NCI-H1105 (cell line): ENCODE data around the gene PRRT3.

ENCODE experiments used
- DNase-seq: peaks from one replicate; lab custom pipeline; 2025; lab: John Stamatoyannopoulos, UW

PRRT3 gene

DNA sequence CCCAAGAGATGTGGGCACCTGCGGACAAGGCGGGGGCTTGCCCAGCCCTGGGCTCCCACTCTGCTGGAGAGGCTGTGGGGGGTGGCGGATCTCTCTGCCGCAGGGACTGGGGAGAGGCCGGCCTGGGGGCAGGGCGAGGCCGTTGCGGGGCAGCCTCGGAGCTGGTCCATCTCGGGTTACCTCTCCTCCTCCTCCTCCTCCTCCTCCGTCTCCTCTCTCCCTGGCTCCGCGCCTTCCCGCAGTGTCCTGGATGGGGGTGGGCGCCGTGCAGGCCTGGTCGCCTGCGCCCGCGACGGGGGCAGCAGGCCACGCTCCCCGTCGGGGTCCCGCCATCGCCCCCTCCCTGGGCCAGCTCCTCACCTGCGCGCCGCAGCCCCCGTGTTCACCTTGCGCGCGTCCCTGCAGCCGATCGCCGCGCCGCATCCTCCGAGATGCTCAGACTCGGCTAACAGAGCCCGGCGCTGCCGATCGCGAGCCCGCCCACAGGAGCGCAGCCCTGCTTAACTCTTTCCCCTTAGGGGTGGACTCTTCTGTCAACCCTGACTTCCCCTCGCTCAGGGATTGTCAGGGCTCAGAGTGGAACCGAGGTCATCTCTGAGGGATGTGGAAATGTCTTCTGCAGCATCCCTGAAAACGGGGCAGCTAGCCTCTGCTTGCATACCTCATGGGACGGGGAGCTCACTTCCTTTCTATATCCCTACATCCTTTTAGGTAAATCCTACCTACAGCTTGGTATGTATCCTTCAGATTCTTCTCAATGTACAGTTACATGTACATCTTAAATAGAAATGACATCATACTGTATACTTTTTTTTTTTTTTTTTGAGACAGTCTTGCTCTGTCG is at the start of gene PRRT3:
PRRT3 (minus strand) TSS at position 447 of the 844 bp plus-strand sequence. CDS start 2,293 bp downstream, outside the sequence.
- peak; percentile 34 for DNase-seq

DNA sequence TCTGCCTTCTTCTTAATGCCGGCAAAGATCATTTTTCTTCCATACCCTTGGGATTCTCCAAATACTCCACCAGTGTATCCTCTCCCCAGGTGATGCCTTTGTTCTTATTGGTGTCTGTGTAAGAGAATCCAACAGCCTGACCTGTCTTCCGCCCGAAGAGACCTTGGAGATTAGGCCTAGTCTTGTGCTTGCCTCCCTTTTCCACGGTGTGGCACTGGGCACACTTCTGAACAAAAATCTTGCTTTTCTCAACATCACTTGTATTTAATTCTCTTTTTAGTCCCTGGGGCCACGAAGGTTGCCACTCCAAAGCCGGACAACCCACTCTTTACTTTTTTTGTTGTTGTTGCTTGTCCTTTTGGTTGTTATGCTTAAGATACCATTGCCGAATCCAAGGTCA is 48.5 kb upstream of the PRRT3 start:
- no peak for DNase-seq

DNA sequence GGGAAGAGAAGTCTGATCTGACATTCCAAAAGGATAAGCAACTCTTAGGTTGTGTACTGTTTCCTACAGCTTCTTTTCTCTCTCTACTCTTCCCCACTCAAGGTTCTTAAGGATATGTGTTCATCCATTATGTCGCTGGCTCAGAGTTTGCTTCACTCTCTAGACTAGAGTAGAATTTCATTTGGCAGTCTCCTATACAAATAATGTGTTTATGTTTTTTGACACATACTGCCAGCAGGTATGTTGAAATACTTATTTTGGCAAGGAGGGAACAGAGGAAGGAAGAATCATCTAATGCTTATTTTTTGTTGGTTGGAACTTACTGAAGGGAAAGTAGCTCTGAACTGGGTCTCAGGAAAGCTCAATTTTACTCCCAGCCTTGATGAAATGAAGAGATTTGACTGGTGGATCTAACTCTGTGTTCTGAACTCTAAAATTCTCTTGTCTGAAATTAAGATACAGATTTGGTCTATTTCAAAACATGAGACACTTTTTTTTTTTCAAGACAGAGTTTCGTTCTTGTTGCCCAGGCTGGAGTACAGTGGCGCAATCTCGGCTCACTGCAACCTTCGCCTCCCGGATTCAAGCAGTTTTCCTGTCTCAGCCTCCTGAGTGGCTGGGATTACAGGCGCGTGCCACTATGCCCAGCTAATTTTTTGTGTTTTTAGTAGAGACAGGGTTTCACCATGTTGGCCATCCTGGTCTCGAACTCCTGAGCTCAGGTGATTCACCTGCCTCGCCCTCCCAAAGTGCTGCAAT is 42.1 kb upstream of the PRRT3 start:
- no peak for DNase-seq

DNA sequence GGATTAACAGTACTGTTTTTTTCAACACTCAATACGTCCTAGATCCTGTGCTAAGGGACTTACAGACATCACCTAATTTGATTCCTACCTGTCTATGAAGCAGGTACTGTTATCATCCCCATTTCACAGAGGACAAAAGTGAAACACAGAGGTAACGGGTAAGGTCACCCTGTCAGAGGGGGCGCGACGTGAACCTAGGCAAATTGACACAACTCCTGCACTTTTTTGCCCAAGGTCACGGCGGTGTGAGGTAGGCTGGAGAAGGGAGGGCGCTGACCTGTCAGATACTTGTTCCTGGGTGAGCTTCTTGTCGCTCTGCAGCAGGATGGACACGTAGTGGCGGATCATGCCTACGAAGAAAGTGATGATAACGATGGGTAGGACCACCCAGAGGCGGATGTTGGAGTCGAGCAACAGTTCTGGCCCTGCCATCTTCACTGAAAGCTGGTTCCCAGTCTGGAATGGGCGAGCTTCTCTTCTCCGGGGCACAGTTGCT is 34.1 kb upstream of the PRRT3 start:
- DNase-seq = no peak

DNA sequence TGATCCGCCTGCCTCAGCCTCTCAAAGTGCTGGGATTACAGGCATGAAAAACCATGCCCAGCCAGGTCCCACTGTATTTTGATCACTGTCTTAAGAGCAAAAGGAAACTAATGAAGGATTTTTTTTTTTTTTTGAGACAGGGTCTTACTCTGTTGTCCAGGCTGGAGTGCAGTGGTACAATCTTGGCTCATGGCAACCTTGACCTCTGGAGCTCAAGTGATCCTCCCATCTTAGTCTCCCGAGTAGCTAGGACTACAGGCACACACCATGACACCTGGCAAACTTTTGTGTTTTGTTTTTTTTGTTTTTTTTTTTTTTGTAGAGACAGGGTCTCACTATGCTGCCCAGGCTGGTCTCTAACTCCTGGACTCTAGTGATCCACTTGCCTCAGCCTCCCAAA is 28.0 kb upstream of the PRRT3 start:
- no peak for DNase-seq

DNA sequence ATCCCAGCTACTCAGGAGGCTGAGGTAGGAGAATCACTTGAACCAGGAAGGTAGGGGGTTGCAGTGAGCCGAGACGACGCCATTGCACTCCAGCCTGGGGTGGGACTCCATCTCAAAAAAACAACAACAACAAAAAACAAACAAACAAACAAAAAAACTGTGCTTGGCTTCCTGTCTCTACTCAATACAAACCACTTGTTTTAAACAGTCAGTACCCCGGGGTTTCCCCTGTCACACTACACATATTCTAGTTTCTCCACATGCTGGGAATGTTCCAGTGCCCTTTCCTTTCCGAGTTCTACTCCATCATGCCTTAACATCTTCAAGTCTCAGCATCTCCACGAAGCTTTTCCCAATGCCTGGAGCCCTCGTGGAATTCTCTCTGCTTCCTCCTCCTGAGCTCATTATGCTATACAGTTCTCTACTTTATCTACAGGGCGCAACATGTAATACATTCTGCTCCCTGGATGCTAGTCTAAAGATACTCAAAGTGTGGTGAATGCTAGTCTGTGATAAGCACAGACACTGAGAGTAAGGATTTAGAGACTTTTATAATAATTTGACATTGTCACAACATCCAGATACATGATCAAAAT is 26.6 kb upstream of the PRRT3 start:
- no peak for DNase-seq

DNA sequence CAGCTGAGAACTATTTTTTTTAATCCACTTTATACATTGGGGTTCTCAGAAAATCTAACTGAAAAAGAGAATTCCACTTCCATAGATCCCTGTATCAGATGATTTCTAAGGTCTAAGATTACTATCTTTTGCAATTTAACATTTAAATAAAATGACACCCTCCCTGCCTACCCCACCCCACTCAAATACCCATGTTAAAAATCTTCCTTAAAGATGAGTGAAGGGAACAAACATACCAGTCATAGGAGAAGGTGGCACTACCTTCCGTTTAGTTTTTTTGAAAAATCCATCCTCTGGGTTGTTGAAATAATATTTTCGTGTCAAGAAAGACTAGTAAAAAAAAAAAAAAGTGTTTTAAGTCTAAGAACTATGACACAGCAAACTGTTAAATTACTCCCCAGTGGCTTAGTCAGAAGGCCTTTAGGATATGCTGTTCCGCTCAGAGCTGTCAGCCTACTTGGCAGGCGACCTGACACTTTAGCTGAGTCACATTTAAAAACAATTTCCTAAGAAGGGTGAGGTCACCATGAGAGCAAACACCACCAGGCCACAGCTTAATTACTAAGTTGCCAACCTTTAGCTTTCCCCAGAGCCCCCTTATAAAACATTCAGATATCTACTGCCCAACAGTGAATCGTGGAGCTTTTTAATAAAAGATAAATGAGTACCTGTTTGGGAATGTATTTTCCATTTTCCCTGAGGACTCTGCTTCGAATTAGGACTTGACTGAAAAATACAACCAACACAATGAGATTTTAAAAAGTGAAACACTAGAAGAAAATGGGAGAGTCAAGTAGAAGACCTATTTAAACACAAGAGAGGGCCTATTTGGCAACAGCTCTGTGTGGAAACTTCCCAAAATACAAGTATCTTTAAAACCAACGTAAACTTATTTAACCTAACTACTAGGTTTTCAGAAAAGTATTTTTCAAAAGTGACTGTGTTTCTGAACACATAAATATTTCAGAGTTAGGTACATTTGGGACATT is 24.8 kb upstream of the PRRT3 start:
- DNase-seq = no peak

DNA sequence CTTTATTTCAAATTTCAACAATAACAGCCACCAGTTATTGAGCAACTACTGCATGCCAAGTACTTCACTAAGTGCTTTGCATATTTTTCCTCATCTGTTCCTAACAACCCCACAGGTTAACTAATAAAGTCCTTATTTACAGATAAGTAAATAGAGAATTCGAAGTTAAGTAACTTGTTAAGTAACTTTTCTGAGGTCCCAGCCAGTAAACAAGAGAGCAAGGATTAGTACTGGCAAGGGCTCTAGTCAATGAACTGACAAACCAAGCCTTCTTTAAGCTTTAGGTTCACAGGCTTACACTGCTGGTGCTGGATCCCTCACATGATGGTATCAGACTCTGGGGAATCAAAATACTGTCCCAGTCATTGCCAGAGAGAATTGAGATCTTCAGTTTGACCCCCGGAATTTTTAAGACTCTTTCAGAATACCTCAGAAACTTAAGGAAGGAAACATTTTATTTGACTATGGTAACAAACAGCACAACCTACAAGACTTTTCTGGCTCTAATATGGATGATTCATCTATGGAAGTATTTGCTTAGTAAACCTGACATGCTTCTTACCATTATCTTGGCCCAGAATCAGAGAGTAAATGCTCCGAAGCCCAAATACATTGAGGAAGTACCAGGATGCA is 17.9 kb upstream of the PRRT3 start:
- DNase-seq = no peak

DNA sequence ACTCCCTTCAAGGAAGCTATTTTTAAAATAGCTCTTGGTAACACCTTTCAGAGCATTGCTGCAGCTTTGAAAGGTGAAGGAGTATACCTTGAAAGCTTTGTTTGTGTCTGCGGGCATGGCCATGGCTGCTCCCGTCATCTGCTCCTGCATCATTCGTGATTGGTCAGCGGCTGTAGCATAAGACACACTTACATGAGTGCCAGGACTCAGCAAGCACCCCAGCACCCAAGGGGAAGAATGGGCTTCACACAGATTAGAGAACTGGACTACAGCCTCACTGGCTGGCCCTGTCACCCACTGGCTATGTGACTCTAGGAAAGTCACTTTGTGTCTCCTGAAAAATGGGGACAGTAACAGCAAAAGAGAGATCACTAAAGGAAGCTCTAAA is 17.4 kb upstream of the PRRT3 start:
- DNase-seq = no peak

DNA sequence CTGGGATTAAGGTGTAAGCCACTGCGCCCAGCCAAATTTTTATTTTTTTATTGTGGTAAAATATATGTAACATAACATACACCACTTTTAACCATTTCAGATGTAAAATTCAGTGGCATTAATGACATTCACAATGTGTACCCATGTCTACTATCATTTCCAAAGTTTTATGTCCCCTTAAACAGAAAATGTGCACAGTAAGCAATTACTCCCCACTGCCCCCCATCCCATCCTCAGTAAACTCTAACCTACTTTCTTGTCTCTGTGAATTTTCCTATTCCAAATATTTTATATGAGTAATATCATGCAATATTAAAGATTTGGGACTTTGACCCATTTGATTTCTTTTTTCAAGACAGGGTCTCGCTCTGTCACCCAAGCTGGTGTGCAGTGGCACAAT is 14.6 kb upstream of the PRRT3 start:
- no peak for DNase-seq

DNA sequence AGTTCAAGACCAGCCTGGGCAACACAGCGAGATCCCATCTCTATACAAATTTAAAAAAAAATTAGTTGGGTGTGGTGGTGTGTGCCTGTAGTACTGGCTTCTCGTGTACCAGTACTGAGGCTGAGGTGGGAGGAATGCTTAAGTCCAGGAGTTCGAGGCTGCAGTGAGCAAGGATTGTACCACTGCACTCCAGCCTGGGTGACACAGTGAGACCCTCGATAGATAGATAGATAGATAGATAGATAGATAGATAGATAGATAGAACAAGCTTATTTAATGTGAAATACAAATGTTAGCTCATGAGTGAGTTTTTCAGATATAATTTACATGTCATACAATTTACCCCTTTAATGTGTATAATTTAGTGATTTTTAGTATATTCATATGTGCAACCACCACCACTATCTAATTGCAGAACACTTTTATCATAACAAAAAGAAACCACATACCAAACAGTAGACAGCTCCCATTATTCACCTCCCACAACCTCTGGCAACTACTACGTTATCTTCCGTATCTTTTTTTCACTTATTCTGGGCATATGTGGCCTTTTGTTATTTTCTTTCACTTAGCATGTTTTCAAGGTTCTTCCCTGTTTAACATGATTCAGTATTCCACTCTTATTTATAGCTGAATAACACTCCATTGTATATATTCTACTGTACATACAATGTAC is 13.1 kb upstream of the PRRT3 start:
- no peak for DNase-seq

DNA sequence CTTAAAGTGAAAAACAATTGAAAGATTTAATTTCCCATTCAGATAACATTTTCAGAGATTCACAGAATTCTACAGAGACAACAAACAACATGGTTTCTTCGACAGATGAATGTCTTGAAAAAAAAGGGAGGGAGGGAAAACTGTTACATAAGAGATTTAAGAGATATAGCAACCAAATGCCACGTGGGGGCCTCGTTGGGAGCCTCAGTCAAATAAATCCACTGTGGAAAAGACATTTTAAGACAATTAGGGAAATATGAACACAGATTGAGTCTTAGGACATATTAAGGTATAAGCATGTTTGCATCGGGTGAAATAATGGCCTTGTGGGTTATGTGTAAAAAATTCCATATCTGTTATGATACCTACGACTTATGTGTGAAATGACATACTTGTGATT is 5.0 kb upstream of the PRRT3 start:
- DNase-seq = no peak

DNA sequence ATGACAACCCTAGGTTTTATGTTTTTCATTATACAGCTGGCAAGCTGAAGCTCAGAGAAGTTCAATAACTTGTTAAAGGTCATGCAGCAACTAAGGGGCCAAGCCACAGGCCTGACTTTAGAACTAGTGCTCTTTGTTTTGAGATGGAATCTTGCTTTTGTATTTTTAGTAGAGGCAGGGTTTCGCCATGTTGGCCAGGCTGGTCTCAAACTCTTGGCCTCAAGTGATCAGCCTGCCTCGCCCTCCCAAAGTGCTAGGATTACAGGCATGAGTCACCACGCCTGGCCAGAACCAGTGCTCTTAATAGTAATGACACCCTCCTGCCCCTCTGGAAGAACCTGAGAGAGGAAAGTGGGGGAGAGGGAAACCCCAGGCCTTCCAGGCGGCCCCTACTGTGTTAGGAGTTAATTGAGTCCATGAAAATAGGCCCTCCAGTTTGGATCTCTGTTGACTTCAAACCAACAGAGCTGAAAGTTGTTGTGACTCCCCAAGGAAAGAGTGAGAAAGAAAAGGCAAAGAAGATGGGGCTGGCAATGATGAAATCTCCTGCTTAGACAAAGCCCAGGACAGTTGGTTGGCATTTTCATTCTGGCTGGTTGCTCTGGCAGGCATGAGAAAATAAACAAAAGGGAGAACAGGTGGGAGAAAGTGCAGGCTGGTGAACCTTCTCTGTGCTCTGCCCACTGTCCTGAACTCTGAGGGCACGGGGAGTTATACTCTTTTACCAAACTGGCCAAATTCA is 3.6 kb upstream of the PRRT3 start:
- no peak for DNase-seq

DNA sequence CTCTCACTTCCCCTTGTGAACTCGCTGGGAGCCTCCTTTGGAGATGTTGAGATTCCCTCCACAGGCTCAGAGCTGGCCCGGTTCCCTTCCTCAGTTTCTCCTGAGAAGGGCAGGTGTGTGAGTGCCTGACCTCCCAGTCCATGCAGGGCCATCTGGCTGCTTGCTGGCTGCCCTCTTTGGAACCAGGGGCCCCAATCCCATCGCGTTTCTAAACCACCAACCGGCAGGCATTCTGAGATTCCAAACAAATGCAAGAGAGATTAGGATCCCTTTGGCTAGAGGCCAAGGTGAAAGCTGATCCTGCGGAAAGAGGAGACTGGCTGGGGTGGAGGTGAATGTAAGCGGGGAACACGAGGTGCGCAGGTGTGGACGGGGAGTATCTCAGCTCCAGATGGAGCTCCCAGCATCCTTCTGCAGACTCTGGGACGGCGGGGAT is 2.9 kb upstream of the PRRT3 start:
- DNase-seq = peak; percentile 83

DNA sequence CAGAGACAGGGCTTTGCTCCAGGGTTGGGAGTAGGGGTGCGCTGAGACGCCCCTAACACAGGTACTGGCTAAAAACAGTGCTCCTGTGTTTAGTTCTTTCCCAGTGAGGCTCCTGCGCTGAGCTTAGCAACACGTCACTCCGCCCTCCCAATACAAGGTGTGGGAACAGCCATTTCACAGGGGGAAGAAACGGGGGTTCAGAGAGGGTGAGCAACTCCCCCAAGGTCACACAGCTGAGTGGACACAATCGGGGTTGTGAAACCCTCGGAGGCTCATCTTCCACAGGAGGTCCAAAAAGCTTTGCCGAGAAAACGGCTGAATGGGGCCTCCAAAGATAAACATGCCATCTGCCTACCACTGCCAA is 628 bp downstream of the PRRT3 start:
- no peak for DNase-seq

DNA sequence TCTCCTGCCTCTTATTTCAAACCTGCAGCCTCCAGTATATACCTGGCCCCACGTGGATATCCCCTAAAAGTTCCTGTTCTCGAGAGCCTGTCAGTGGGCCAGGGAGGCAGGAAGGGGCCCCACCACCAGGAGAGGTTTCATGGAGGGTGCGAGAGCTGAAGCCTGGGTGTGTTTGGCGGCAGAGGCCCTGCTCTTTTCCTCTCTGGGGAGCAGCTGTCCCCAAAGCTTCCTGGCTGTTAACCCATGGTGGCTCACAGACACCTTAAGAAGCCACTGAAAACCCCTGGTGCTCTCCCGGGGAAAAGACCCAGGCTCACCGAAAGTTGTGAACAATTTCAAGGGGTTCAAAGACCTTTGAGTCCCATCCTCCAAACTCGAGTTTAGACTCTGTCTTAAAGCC is 1.1 kb downstream of the PRRT3 start:
- no peak for DNase-seq

DNA sequence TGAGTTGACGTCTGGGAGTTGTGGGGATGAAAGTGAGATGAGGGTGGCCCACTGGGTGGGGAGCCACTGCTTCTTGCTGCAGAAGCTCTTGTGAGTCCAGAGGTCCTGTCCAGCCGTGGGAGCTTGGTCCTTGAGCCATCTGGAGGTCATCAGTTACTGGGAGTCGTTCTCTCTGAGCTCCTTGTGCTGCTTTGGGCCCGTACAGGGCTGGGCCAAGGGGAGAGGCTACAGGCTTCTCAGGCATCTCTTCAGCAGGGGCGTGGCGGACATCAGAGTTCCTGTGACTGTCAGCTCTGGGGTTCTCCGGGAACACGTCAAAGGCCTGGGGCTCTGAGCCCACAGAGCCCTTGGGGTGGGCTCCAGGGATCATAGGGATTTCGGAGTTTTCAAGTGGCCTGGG is 2.6 kb downstream of the PRRT3 start:
- no peak for DNase-seq

DNA sequence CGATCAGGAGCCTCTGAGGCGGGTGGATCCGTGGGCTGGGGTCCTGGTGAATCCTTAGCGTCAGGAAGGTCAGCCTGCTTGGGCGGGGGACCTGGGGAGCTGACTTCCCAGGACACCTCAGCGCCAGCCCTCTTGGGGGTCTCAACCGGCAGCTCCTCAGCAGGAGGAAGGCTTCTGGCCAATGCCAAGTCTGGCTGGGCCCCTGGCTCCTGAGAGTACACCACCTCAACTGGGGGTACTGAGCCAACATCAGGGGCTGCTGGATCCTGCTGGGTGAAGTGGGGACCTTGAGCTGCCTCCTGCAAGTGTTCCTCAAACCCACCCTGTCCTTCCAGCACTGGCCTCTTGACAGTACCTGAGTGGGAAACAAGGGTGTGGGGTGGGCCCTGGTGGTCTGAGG is 3.1 kb downstream of the PRRT3 start:
- DNase-seq = no peak

DNA sequence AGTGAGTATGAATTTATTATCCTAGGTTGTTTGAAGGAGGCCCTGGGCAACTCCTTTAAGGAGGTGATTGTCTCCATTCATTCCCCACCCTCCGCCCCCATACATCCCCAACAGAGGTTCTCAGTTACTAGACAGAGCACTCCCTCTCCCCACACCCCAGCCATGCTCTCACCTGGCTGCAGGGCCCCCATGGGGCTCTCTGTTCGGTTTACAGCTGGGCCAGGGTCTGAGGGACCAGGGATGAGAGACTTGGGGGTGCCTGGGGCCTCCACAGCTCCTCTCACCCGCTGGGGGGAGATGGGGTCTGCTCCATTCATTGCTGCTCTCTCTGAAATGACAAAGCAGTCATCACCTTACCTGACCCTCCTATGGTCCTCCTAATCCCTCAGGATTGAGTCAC is 3.6 kb downstream of the PRRT3 start:
- no peak for DNase-seq
